Vagina (tissue), 2 donors: ENCODE measurements around the gene EHBP1.

Experiments
- POLR2A ChIP-seq, 2 donors: fragments of 450-650 bp; IDR thresholded peaks; one replicate each; pipeline ENCODE4 v1.6.1; 2017; ENCODE audit warnings: antibody characterized with exemption in 2 of 2, mild to moderate bottlenecking in 2 of 2, moderate library complexity in 2 of 2
- TF ChIP-seq, protein P1 (sequence below), 3 experiments: fragments of 450-650 bp in 2 of 3; fragments of 200-600 bp in 1 of 3; sonication (generic) in 1 of 3; IDR thresholded peaks; one replicate each; pipeline ENCODE4 v1.5.1; 2017 to 2019; ENCODE audit warnings: antibody characterized with exemption in 3 of 3, mild to moderate bottlenecking in 2 of 3, moderate library complexity in 2 of 3

DNA sequence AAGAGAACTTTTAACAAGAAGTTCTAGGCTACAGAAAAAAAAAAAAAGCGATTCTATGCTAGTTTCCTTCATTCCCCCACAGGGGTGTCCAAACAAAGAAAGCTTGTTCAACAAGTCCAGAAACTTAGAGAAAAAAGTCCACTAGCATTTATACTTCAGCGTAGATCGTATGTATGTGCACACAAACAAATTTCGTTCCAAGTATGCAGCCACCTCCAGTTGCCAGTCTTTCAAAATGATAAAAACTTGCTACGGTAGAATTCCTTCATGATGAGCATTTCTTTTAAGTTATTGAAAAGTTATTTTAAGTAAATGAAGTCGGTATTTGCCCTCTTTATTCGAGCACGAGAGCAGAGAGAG, 341.4 kb downstream of the EHBP1 start:
- TF ChIP-seq, protein P1, sequence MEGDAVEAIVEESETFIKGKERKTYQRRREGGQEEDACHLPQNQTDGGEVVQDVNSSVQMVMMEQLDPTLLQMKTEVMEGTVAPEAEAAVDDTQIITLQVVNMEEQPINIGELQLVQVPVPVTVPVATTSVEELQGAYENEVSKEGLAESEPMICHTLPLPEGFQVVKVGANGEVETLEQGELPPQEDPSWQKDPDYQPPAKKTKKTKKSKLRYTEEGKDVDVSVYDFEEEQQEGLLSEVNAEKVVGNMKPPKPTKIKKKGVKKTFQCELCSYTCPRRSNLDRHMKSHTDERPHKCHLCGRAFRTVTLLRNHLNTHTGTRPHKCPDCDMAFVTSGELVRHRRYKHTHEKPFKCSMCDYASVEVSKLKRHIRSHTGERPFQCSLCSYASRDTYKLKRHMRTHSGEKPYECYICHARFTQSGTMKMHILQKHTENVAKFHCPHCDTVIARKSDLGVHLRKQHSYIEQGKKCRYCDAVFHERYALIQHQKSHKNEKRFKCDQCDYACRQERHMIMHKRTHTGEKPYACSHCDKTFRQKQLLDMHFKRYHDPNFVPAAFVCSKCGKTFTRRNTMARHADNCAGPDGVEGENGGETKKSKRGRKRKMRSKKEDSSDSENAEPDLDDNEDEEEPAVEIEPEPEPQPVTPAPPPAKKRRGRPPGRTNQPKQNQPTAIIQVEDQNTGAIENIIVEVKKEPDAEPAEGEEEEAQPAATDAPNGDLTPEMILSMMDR (IDR thresholded peaks at IDR 0.05) = no peak
- no peak for TF ChIP-seq POLR2A (IDR thresholded peaks at IDR 0.05)
